ENCODE measurements around the gene TAP1. TPM values are rescaled to one million over a fixed set of nuclear protein-coding genes. Genes with fewer than 3 reads are reported as not detected.
A peak's percentile ranks its signal among the peaks of the same experiment; 100 is the strongest.
"Not testable (repeated sequence)": the region's sequence is repeated elsewhere in the genome, so short reads cannot be mapped to it uniquely, and the experiment has no call there.

Gene TAP1
- total and polyA plus RNA-seq, 4 experiments from 2014 or later: 136 to 324 (median 220) TPM

GRCh38 chr6:32816746-32817204, 36.7 kb downstream of the TAP1 start, which contains the start of gene HLA-DOB:
Gene HLA-DOB, minus strand, starts transcription at chr6:32817002. Its CDS starts 51 bp downstream, at chr6:32816951.
- H3K36me3 ChIP-seq (ENCODE audit: insufficient read depth, low read length): no peaks in the 10 kb centered on the region
- Mint-ChIP-seq H3K4me3 (no peak within 1 kb of the TSS), H3K36me3 (peaks cover 0 to 5% of the 10 kb centered on the region in 2 donors), H3K9me3 (no peaks in the 10 kb centered on the region), H3K27ac (no peak within 1 kb of the TSS), H3K27me3 (no peaks in the 10 kb centered on the region), H3K4me1 (no peaks in the 10 kb centered on the region)
- H3K27ac ChIP-seq (ENCODE audit: low read depth, low read length): no peak within 1 kb of the TSS
- peak in 2 of 5 donors; percentile 32 to 33 for DNase-seq
- H3K27me3 ChIP-seq (ENCODE audit: insufficient read depth, low read length): no peaks in the 10 kb centered on the region
- H3K4me1 ChIP-seq (ENCODE audit: insufficient read depth, low read length): no peaks in the 10 kb centered on the region
- H3K4me3 ChIP-seq (ENCODE audit: low read length in 2 of 2): no peak within 1 kb of the TSS
- ChIA-PET CTCF (ENCODE audit: partially characterized antibody) (no interaction called here), POLR2A (ENCODE audit: partially characterized antibody) (no interaction called here)
- no peaks in the 10 kb centered on the region for H3K9me3 ChIP-seq (ENCODE audit: control insufficient read depth in 1 of 2, low read length in 2 of 2)
- intact Hi-C loops (cut with micrococcal nuclease): no loop called here

- POLR2A ChIA-PET (ENCODE audit: partially characterized antibody): no interaction called here
Measured at GRCh38 chr6:32815996-32816395, 37.5 kb downstream of the TAP1 start.

GRCh38 chr6:32815115-32815514, 38.4 kb downstream of the TAP1 start:
- CTCF ChIA-PET (ENCODE audit: partially characterized antibody): no interaction called here
- H3K36me3 Mint-ChIP-seq: peaks cover 0 to 5% of the 10 kb centered on the region in 2 donors
- POLR2A ChIA-PET (ENCODE audit: partially characterized antibody): no interaction called here
- DNase-seq: no peak
- no peaks in the 10 kb centered on the region for H3K9me3 ChIP-seq (ENCODE audit: control insufficient read depth in 1 of 2, low read length in 2 of 2)
- H3K27ac Mint-ChIP-seq: no peak overlapping the region
- peaks cover 0 to 2% of the 10 kb centered on the region in 2 donors for H3K27me3 Mint-ChIP-seq
- no peak overlapping the region for H3K27ac ChIP-seq (ENCODE audit: low read depth, low read length)
- H3K4me1 Mint-ChIP-seq: no peaks in the 10 kb centered on the region
- H3K4me1 ChIP-seq (ENCODE audit: insufficient read depth, low read length): no peaks in the 10 kb centered on the region
- no peak overlapping the region for H3K4me3 Mint-ChIP-seq
- intact Hi-C loops (cut with micrococcal nuclease): no loop called here
- H3K4me3 ChIP-seq (ENCODE audit: low read length in 2 of 2): no peak overlapping the region
- H3K36me3 ChIP-seq (ENCODE audit: insufficient read depth, low read length): no peaks in the 10 kb centered on the region
- no peaks in the 10 kb centered on the region for H3K27me3 ChIP-seq (ENCODE audit: insufficient read depth, low read length)
- no peaks in the 10 kb centered on the region for H3K9me3 Mint-ChIP-seq

More at GRCh38 chr6:32815996-32816395, 37.5 kb downstream of the TAP1 start:
- Mint-ChIP-seq H3K4me1 (no peaks in the 10 kb centered on the region), H3K9me3 (no peaks in the 10 kb centered on the region), H3K27ac (no peak overlapping the region), H3K36me3 (peaks cover 0 to 5% of the 10 kb centered on the region in 2 donors), H3K4me3 (no peak overlapping the region), H3K27me3 (no peaks in the 10 kb centered on the region)
- Histone ChIP-seq H3K9me3 (ENCODE audit: control insufficient read depth in 1 of 2, low read length in 2 of 2) (no peaks in the 10 kb centered on the region), H3K36me3 (ENCODE audit: insufficient read depth, low read length) (no peaks in the 10 kb centered on the region), H3K27me3 (ENCODE audit: insufficient read depth, low read length) (no peaks in the 10 kb centered on the region), H3K4me3 (ENCODE audit: low read length in 2 of 2) (no peak overlapping the region), H3K27ac (ENCODE audit: low read depth, low read length) (no peak overlapping the region), H3K4me1 (ENCODE audit: insufficient read depth, low read length) (no peaks in the 10 kb centered on the region)
- intact Hi-C loops (cut with micrococcal nuclease): no loop called here
- no peak for DNase-seq
- CTCF ChIA-PET (ENCODE audit: partially characterized antibody): no interaction called here

- Histone ChIP-seq H3K27ac (ENCODE audit: low read depth, low read length) (no peak overlapping the region), H3K4me3 (ENCODE audit: low read length in 2 of 2) (no peak overlapping the region), H3K27me3 (ENCODE audit: insufficient read depth, low read length) (no peaks in the 10 kb centered on the region), H3K36me3 (ENCODE audit: insufficient read depth, low read length) (no peaks in the 10 kb centered on the region), H3K4me1 (ENCODE audit: insufficient read depth, low read length) (no peaks in the 10 kb centered on the region), H3K9me3 (ENCODE audit: control insufficient read depth in 1 of 2, low read length in 2 of 2) (no peaks in the 10 kb centered on the region)
- POLR2A ChIA-PET (ENCODE audit: partially characterized antibody): no interaction called here
- peak overlapping the region in 2 of 7 donors; percentile 61 to 66 for H3K27ac Mint-ChIP-seq
- no peaks in the 10 kb centered on the region for H3K4me1 Mint-ChIP-seq
- no peak for DNase-seq
- intact Hi-C loops (cut with micrococcal nuclease): no loop called here
- no peak overlapping the region for H3K4me3 Mint-ChIP-seq
- CTCF ChIA-PET (ENCODE audit: partially characterized antibody): no interaction called here
- H3K27me3 Mint-ChIP-seq: peaks cover 0 to 2% of the 10 kb centered on the region in 2 donors
- peaks cover 0 to 5% of the 10 kb centered on the region in 2 donors for H3K36me3 Mint-ChIP-seq
- H3K9me3 Mint-ChIP-seq: no peaks in the 10 kb centered on the region
Measured at GRCh38 chr6:32814145-32814544, 39.4 kb downstream of the TAP1 start.

- ChIA-PET CTCF (ENCODE audit: partially characterized antibody) (interaction anchor here (1.1 to 1.3 kb wide), 4 partner anchors 12 to 395 kb away, joined by 3 to 6 read pairs (median 3); partner anchors contain the start of gene TAP2), POLR2A (ENCODE audit: partially characterized antibody) (no interaction called here)
- Mint-ChIP-seq H3K27me3 (peaks cover 21 to 26% of the 10 kb centered on the region in 2 donors), H3K4me1 (no peaks in the 10 kb centered on the region), H3K36me3 (peaks cover 0 to 2% of the 10 kb centered on the region in 2 donors), H3K4me3 (no peak overlapping the region), H3K27ac (no peak overlapping the region), H3K9me3 (peaks cover 0 to 11% (median 0%) of the 10 kb centered on the region in 8 donors)
- H3K4me3 ChIP-seq (ENCODE audit: low read length in 2 of 2): no peak overlapping the region
- H3K27ac ChIP-seq (ENCODE audit: low read depth, low read length): no peak overlapping the region
- no peaks in the 10 kb centered on the region for H3K36me3 ChIP-seq (ENCODE audit: insufficient read depth, low read length)
- no peaks in the 10 kb centered on the region for H3K9me3 ChIP-seq (ENCODE audit: control insufficient read depth in 1 of 2, low read length in 2 of 2)
- intact Hi-C loops (cut with micrococcal nuclease): no loop called here
- no peak for DNase-seq
- no peaks in the 10 kb centered on the region for H3K4me1 ChIP-seq (ENCODE audit: insufficient read depth, low read length)
- no peaks in the 10 kb centered on the region for H3K27me3 ChIP-seq (ENCODE audit: insufficient read depth, low read length)
Measured at GRCh38 chr6:32809171-32809570, 44.3 kb downstream of the TAP1 start.

GRCh38 chr6:32807020-32807580, 46.4 kb downstream of the TAP1 start:
- H3K27me3 Mint-ChIP-seq: peaks cover 32 to 40% of the 10 kb centered on the region in 2 donors
- H3K4me1 Mint-ChIP-seq: no peaks in the 10 kb centered on the region
- H3K9me3 Mint-ChIP-seq: peaks cover 0 to 11% (median 0%) of the 10 kb centered on the region in 8 donors
- H3K4me3 ChIP-seq (ENCODE audit: low read length in 2 of 2): no peak overlapping the region
- H3K36me3 ChIP-seq (ENCODE audit: insufficient read depth, low read length): no peaks in the 10 kb centered on the region
- H3K4me3 Mint-ChIP-seq: no peak overlapping the region
- H3K27ac Mint-ChIP-seq: no peak overlapping the region
- no peaks in the 10 kb centered on the region for H3K9me3 ChIP-seq (ENCODE audit: control insufficient read depth in 1 of 2, low read length in 2 of 2)
- POLR2A ChIA-PET (ENCODE audit: partially characterized antibody): no interaction called here
- CTCF ChIA-PET (ENCODE audit: partially characterized antibody): no interaction called here
- no peak for DNase-seq
- no peaks in the 10 kb centered on the region for H3K36me3 Mint-ChIP-seq
- no peaks in the 10 kb centered on the region for H3K4me1 ChIP-seq (ENCODE audit: insufficient read depth, low read length)
- no peak overlapping the region for H3K27ac ChIP-seq (ENCODE audit: low read depth, low read length)
- no peaks in the 10 kb centered on the region for H3K27me3 ChIP-seq (ENCODE audit: insufficient read depth, low read length)
- intact Hi-C loops (cut with micrococcal nuclease): no loop called here

GRCh38 chr6:32805404-32805803, 48.1 kb downstream of the TAP1 start:
- intact Hi-C loops (cut with micrococcal nuclease); H3K4me1 Mint-ChIP-seq; H3K4me1 ChIP-seq (ENCODE audit: insufficient read depth, low read length); H3K9me3 ChIP-seq (ENCODE audit: control insufficient read depth in 1 of 2, low read length in 2 of 2); H3K36me3 ChIP-seq (ENCODE audit: insufficient read depth, low read length); DNase-seq; H3K4me3 ChIP-seq (ENCODE audit: low read length in 2 of 2); H3K27ac Mint-ChIP-seq; H3K4me3 Mint-ChIP-seq; H3K36me3 Mint-ChIP-seq; H3K27ac ChIP-seq (ENCODE audit: low read depth, low read length); POLR2A ChIA-PET (ENCODE audit: partially characterized antibody): not testable (repeated sequence)
- H3K27me3 ChIP-seq (ENCODE audit: insufficient read depth, low read length): peaks cover 11% of the 10 kb centered on the region
- CTCF ChIA-PET (ENCODE audit: partially characterized antibody): interaction anchor here (0.6 kb wide), 1 partner anchor 150 kb away, joined by 5 read pairs; no protein-coding TSS in a partner anchor
- H3K27me3 Mint-ChIP-seq: peaks cover 37 to 41% of the 10 kb centered on the region in 2 donors
- peaks cover 0 to 11% (median 0%) of the 10 kb centered on the region in 8 donors for H3K9me3 Mint-ChIP-seq

Data from CD4-positive, alpha-beta memory T cell (primary cell).